ENCODE data around the gene NKAPD1. TPM values are rescaled to one million over a fixed set of nuclear protein-coding genes. Genes with fewer than 3 reads are reported as not detected.

The NKAPD1 gene
- total and polyA plus RNA-seq, 2 donors (not counting 1 experiment from before 2014, with no cell fraction given), result 4.5 to 22.8 TPM

DNA sequence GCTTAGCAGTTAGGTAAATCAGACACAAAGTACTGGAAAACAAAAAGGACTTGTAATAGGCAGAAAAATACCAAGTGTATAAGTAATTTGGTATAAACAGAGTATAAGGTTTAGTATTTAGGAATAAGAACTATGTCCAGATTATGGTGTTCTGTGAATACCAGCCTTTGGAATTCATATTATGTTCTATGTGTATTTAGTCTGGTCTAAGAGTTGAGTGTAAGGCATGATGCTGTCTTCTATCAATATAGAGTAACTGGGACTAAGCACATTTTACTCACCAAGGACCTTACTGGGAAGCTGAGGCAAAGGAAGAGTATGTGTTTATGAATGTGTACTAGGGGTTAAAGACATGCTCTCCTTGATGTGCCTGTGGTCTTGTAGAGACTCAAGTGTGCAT is 22.1 kb downstream of the NKAPD1 start:
- Histone ChIP-seq H3K36me3 (replicated peaks in 1 of 2; ENCODE audit: control extremely low read depth in 1 of 2, control insufficient read depth in 1 of 2, extremely low read depth in 1 of 2, insufficient read depth in 2 of 2, low read length in 1 of 2) (peaks cover 3 to 36% of the 10 kb centered on the region in 2 experiments), H2AFZ (ENCODE audit: insufficient read depth, low read depth, low read length, poor library complexity, severe bottlenecking) (no peak overlapping the region), H3K4me3 (ENCODE audit: control extremely low read depth in 1 of 5, extremely low read depth in 1 of 5, insufficient read depth in 1 of 5, low read depth in 2 of 5, low read length in 4 of 5) (no peak overlapping the region), H3K27ac (ENCODE audit: low read length in 2 of 2) (no peak overlapping the region), H3K9ac (ENCODE audit: low read length) (no peak overlapping the region), H3K4me1 (ENCODE audit: control insufficient read depth in 2 of 2, insufficient read depth in 2 of 2, low read length in 2 of 2) (no peaks in the 10 kb centered on the region), H3K9me3 (ENCODE audit: control extremely low read depth in 1 of 3, control insufficient read depth in 2 of 3, insufficient read depth in 1 of 3, low read length in 2 of 3) (no peaks in the 10 kb centered on the region), H3K27me3 (replicated peaks in 1 of 4; ENCODE audit: control extremely low read depth in 1 of 4, control insufficient read depth in 3 of 4, insufficient read depth in 4 of 4, low read length in 3 of 4) (no peaks in the 10 kb centered on the region), H4K20me1 (ENCODE audit: control insufficient read depth, insufficient read depth, low read length, poor library complexity, severe bottlenecking) (no peaks in the 10 kb centered on the region), H3K79me2 (ENCODE audit: control insufficient read depth, insufficient read depth, low read length) (peaks cover 8% of the 10 kb centered on the region), H3K4me2 (replicated peaks; ENCODE audit: low read depth, low read length, poor library complexity, severe bottlenecking) (no peak overlapping the region)
- intact Hi-C loops (cut with micrococcal nuclease), result no loop called here
- no peak for DNase-seq
- TF ChIP-seq EZH2 (IDR thresholded peaks at IDR 0.05; ENCODE audit: borderline replicate concordance, insufficient read depth, low read depth, low read length, poor library complexity, severe bottlenecking), result no peak
- TF ChIP-seq, protein P1, sequence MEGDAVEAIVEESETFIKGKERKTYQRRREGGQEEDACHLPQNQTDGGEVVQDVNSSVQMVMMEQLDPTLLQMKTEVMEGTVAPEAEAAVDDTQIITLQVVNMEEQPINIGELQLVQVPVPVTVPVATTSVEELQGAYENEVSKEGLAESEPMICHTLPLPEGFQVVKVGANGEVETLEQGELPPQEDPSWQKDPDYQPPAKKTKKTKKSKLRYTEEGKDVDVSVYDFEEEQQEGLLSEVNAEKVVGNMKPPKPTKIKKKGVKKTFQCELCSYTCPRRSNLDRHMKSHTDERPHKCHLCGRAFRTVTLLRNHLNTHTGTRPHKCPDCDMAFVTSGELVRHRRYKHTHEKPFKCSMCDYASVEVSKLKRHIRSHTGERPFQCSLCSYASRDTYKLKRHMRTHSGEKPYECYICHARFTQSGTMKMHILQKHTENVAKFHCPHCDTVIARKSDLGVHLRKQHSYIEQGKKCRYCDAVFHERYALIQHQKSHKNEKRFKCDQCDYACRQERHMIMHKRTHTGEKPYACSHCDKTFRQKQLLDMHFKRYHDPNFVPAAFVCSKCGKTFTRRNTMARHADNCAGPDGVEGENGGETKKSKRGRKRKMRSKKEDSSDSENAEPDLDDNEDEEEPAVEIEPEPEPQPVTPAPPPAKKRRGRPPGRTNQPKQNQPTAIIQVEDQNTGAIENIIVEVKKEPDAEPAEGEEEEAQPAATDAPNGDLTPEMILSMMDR (IDR thresholded peaks at IDR 0.05), result no peak
- Mint-ChIP-seq H3K9me3 (ENCODE audit: insufficient read depth) (no peaks in the 10 kb centered on the region), H3K4me1 (no peaks in the 10 kb centered on the region), H3K27me3 (no peaks in the 10 kb centered on the region), H3K27ac (no peak overlapping the region), H3K4me3 (no peak overlapping the region)
- ChIA-PET POLR2A (no interaction called here), CTCF (interaction anchor here (2.0 kb wide), 1 partner anchor 17 kb away, joined by 7 read pairs; no protein-coding TSS in a partner anchor)
- no peak for ATAC-seq (ENCODE audit: low read depth)

DNA sequence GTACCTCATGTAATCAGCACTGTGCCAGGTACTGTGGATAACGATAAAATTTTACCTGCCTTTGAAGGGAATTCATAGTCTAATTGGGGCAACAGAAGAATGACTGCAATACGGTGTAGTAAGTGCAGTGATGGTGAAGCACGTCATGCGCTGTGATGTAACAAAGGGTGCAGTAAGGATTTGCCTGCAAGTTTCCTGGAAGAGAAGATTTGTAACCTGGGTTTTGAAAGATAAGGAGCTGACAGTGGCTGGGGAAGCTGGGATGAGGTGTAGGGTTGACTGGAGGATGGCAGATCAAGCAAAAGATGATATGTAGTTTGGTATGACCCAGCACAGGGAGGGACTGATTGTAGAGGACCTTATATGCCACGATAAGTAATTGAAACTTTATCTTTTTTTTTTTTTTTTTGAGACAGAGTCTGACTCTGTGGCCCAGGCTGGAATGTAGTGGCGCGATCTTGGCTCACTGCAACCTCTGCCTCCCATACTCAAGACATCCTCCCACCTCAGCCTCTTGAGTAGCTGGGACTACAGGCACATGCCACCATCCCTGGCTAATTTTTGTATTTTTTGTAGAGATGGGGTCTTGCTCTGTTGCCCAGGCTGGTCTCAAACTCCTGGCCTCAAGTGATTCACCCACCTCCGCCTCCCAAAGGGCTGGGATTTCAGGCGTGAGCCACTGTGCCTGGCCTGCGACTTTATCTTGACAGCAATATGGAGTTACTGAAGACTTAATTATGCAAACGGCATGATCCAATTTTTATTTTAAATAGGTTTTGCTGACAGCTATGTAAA is 23.8 kb downstream of the NKAPD1 start:
- no peak overlapping the region for H2AFZ ChIP-seq (ENCODE audit: insufficient read depth, low read depth, low read length, poor library complexity, severe bottlenecking)
- ChIA-PET POLR2A (no interaction called here), CTCF (interaction anchor here (2.0 kb wide), 1 partner anchor 15 kb away, joined by 7 read pairs; no protein-coding TSS in a partner anchor)
- H3K79me2 ChIP-seq (ENCODE audit: control insufficient read depth, insufficient read depth, low read length), result peaks cover 5% of the 10 kb centered on the region
- H3K4me3 ChIP-seq (ENCODE audit: control extremely low read depth in 1 of 5, extremely low read depth in 1 of 5, insufficient read depth in 1 of 5, low read depth in 2 of 5, low read length in 4 of 5), result no peak overlapping the region
- intact Hi-C loops (cut with micrococcal nuclease), result no loop called here
- no peak overlapping the region for H3K9ac ChIP-seq (ENCODE audit: low read length)
- 98% methylated on average over 5 of the region's 11 CpGs for WGBS (ENCODE audit: insufficient coverage)
- H3K4me1 ChIP-seq (ENCODE audit: control insufficient read depth in 2 of 2, insufficient read depth in 2 of 2, low read length in 2 of 2), result no peaks in the 10 kb centered on the region
- H3K9me3 ChIP-seq (ENCODE audit: control extremely low read depth in 1 of 3, control insufficient read depth in 2 of 3, insufficient read depth in 1 of 3, low read length in 2 of 3), result no peaks in the 10 kb centered on the region
- Mint-ChIP-seq H3K4me3 (no peak overlapping the region), H3K9me3 (ENCODE audit: insufficient read depth) (no peaks in the 10 kb centered on the region), H3K27ac (no peak overlapping the region), H3K27me3 (no peaks in the 10 kb centered on the region), H3K4me1 (no peaks in the 10 kb centered on the region)
- ATAC-seq (ENCODE audit: low read depth), result no peak
- H3K27ac ChIP-seq (ENCODE audit: low read length in 2 of 2), result no peak overlapping the region
- no peak for TF ChIP-seq EZH2 (IDR thresholded peaks at IDR 0.05; ENCODE audit: borderline replicate concordance, insufficient read depth, low read depth, low read length, poor library complexity, severe bottlenecking)
- TF ChIP-seq, protein P1 (IDR thresholded peaks at IDR 0.05), result no peak
- H3K36me3 ChIP-seq (replicated peaks in 1 of 2; ENCODE audit: control extremely low read depth in 1 of 2, control insufficient read depth in 1 of 2, extremely low read depth in 1 of 2, insufficient read depth in 2 of 2, low read length in 1 of 2), result peaks cover 0 to 22% of the 10 kb centered on the region in 2 experiments
- no peaks in the 10 kb centered on the region for H3K27me3 ChIP-seq (replicated peaks in 1 of 4; ENCODE audit: control extremely low read depth in 1 of 4, control insufficient read depth in 3 of 4, insufficient read depth in 4 of 4, low read length in 3 of 4)
- no peak for DNase-seq
- no peak overlapping the region for H3K4me2 ChIP-seq (replicated peaks; ENCODE audit: low read depth, low read length, poor library complexity, severe bottlenecking)
- no peaks in the 10 kb centered on the region for H4K20me1 ChIP-seq (ENCODE audit: control insufficient read depth, insufficient read depth, low read length, poor library complexity, severe bottlenecking)
